HG03342 (cell line): Measurements from ENCODE around the gene RNASEH1.

Experiments
- ATAC-seq: cut with Tn5 transposase; IDR thresholded peaks from one replicate; pipeline ENCODE4 v1.9.1; 2021; ENCODE audit warnings: mild to moderate bottlenecking, moderate library complexity; ENCODE audit not compliant: unreplicated experiment

The RNASEH1 gene

GRCh38 chr2:3563521-3563976 is 5.4 kb upstream of the RNASEH1 start:
- no peak for ATAC-seq

GRCh38 chr2:3557639-3558204 is 411 bp downstream of the RNASEH1 start:
- ATAC-seq, result peak; percentile 24

- no peak for ATAC-seq
These were observed 4.2 kb downstream of the RNASEH1 start for GRCh38 chr2:3553946-3554345.

GRCh38 chr2:3547915-3548314 is 10.2 kb downstream of the RNASEH1 start:
- no peak for ATAC-seq

GRCh38 chr2:3545788-3546478 is 12.2 kb downstream of the RNASEH1 start:
- ATAC-seq, result no peak

GRCh38 chr2:3543023-3543683 is 15.0 kb downstream of the RNASEH1 start:
- ATAC-seq, result no peak

- ATAC-seq, result no peak
These were observed 16.0 kb downstream of the RNASEH1 start for GRCh38 chr2:3542107-3542506.

- ATAC-seq, result no peak
These were observed 18.3 kb downstream of the RNASEH1 start for GRCh38 chr2:3539836-3540235.

GRCh38 chr2:3536682-3537632 is 21.2 kb downstream of the RNASEH1 start:
- peak; percentile 80 for ATAC-seq

GRCh38 chr2:3535794-3536681 is 22.1 kb downstream of the RNASEH1 start:
- peak; percentile 61 for ATAC-seq

- ATAC-seq, result no peak
These were observed 22.7 kb downstream of the RNASEH1 start for GRCh38 chr2:3535467-3535793.

GRCh38 chr2:3534251-3534814 is 23.8 kb downstream of the RNASEH1 start:
- no peak for ATAC-seq

GRCh38 chr2:3533836-3534235 is 24.3 kb downstream of the RNASEH1 start:
- no peak for ATAC-seq

- ATAC-seq, result no peak
These were observed 25.2 kb downstream of the RNASEH1 start for GRCh38 chr2:3532941-3533340.

GRCh38 chr2:3529316-3530025 is 28.7 kb downstream of the RNASEH1 start:
- ATAC-seq, result no peak

- ATAC-seq, result no peak
These were observed 30.0 kb downstream of the RNASEH1 start for GRCh38 chr2:3527886-3528785.

- no peak for ATAC-seq
These were observed 31.3 kb downstream of the RNASEH1 start for GRCh38 chr2:3526871-3527270.

- ATAC-seq, result no peak
These were observed 34.5 kb downstream of the RNASEH1 start for GRCh38 chr2:3523551-3524041.
